ENCODE data around the gene ZNF689. TPM values are rescaled to one million over a fixed set of nuclear protein-coding genes. Genes with fewer than 3 reads are reported as not detected.

ZNF689 gene
- total and polyA plus RNA-seq, 2 of the 13 experiments (the other 11 are each of a cell fraction or from before 2014, with no cell fraction given), result 9.7 to 19.5 TPM

GRCh38 chr16:30609926-30610839, at the start of gene ZNF689 (continued):
- TF ChIP-seq ZBTB14 (CRISPR knock-in tag; IDR thresholded peaks at IDR 0.05) (peak; percentile 51; the same call in 1 of the 2 replicates), FOSL1 (CRISPR knock-in tag; IDR thresholded peaks at IDR 0.05; ENCODE audit: borderline replicate concordance) (0 out of 2 replicates have a peak, but pooled peaks have one; percentile 24), GLMP (CRISPR knock-in tag; IDR thresholded peaks at IDR 0.05; ENCODE audit: borderline replicate concordance) (no peak), AKAP8 (CRISPR knock-in tag; IDR thresholded peaks at IDR 0.05) (no peak; the same call in 1 of the 2 replicates), KLF9 (CRISPR knock-in tag; IDR thresholded peaks at IDR 0.05; ENCODE audit: low read depth) (0 out of 2 replicates have a peak, but pooled peaks have one; percentile 60), MAFF (IDR thresholded peaks at IDR 0.05; ENCODE audit: low read depth, low read length) (0 out of 2 replicates have a peak, but pooled peaks have one; percentile 37), NFYC (CRISPR knock-in tag; IDR thresholded peaks at IDR 0.05) (peak; percentile 100), MYPOP (CRISPR knock-in tag; IDR thresholded peaks at IDR 0.05) (peak; percentile 97), ZNF317 (CRISPR knock-in tag; IDR thresholded peaks at IDR 0.05) (peak; percentile 91; the same call in 1 of the 2 replicates), ONECUT2 (CRISPR knock-in tag; IDR thresholded peaks at IDR 0.05) (peak; percentile 100), ARID2 (CRISPR knock-in tag; IDR thresholded peaks at IDR 0.05; ENCODE audit: borderline replicate concordance) (no peak; the same call in 1 of the 2 replicates), ATF7 (IDR thresholded peaks at IDR 0.05) (no peak), ATF7 (CRISPR knock-in tag; IDR thresholded peaks at IDR 0.05) (no peak), PAWR (CRISPR knock-in tag; IDR thresholded peaks at IDR 0.05; ENCODE audit: borderline replicate concordance) (no peak; the same call in 1 of the 2 replicates), PATZ1 (CRISPR knock-in tag; IDR thresholded peaks at IDR 0.05) (0 out of 2 replicates have a peak, but pooled peaks have one; percentile 27), ZBTB37 (CRISPR knock-in tag; IDR thresholded peaks at IDR 0.05) (no peak), ZNF891 (CRISPR knock-in tag; IDR thresholded peaks at IDR 0.05) (peak; percentile 93), FOXC1 (CRISPR knock-in tag; IDR thresholded peaks at IDR 0.05; ENCODE audit: borderline replicate concordance) (peak; percentile 96; the same call in 1 of the 2 replicates), ZNF562 (CRISPR knock-in tag; IDR thresholded peaks at IDR 0.05; ENCODE audit: borderline replicate concordance) (no peak), ZIK1 (CRISPR knock-in tag; IDR thresholded peaks at IDR 0.05; ENCODE audit: borderline replicate concordance, low read depth) (peak; percentile 49; the same call in 1 of the 2 replicates), ZBTB7A (CRISPR knock-in tag; IDR thresholded peaks at IDR 0.05) (no peak), ZNF333 (CRISPR knock-in tag; IDR thresholded peaks at IDR 0.05; ENCODE audit: borderline replicate concordance) (peak; percentile 99; the same call in 1 of the 2 replicates)

All from HepG2 (cell line).